ENCODE data around the gene PARL. TPM values are rescaled to one million over a fixed set of nuclear protein-coding genes. Genes with fewer than 3 reads are reported as not detected.
A peak's percentile ranks its signal among the peaks of the same experiment; 100 is the strongest.
"Not testable (repeated sequence)": the region's sequence is repeated elsewhere in the genome, so short reads cannot be mapped to it uniquely, and the experiment has no call there.

PARL gene
- total RNA-seq, 1 donor from 2014 or later = 29.6 TPM

DNA sequence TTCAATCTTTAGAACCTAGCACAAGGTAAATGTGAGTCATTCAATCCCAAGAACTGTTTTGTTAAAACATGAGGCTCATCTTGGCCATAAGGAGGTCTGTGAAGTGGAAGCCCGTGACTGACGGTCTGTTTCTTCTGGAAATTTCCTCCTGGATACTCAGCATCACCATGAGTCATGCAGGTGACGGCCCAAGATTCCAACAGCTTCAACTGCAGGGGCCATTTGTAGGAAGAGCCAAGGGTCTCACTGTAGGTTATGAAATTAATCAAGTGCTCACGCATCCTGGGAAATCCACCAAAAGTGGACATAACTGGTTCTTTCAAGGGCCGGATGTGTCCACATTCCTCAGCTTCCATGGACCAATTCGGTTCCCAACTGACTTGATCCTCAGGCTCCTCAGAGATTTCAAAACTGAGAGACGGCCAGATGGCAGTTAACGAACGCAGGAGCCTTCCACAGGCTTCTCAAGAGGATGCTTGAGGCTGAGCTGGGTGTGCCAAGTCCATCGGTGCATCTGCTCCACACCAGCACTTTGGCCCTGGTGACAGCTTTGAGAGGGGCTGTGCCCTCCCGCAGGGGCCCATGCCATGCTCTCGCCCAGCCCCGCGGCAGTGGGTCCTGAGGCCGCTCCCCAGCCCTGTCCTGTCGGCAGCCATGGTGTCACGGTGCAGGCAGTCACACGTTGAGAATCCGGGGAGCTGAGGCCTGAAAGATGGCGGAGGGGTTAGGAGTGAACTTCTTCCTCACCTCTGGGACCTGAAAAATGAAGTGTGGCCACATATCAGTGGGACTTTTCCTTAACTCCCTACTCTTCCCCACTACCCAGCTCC, 67.8 kb downstream of the PARL start:
- DNase-seq = no peak

DNA sequence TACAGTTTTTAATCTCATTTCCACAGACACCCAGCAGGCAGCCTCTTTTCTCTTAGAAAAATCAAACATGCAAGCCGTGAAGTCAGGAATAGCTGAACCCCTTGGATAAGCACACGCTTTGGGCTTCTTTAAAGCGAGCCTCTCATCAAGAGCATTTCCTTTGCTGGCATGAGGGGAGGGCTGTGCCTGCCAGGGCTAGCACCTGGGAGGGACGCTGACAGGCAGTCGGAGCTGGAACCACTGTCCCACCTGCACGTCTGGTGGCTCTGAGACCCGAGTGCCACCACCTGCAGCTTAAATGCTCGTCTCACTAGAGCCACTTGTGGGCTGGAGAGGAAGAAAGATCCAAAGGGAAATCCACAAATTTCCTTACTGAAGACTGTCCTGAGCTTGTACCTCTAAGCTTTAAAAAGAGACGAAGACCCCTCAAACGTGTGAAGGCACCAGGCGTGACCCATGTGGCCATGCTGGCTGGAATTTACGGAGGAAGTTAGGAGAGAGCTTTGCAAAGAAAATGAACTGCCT, 68.7 kb downstream of the PARL start:
- no peak for DNase-seq

DNA sequence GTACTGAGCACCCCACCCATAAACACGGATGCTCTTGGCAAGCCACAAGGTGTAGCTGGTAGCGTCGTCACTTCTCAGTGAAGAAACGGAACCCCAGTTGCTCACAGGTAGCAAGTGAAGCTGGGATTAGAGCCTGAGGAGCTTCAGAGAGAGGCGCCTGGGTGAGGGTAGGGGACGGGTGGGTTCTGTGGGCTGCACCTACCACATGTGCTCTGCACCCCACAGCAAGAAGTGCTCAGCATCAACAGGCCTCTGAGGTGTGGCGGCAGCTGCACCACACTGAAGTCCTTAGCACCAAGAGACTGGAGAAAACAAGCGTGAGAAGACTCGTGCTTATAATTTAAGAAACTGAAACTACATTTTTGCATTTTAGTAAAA, 69.1 kb downstream of the PARL start:
- no peak for DNase-seq

DNA sequence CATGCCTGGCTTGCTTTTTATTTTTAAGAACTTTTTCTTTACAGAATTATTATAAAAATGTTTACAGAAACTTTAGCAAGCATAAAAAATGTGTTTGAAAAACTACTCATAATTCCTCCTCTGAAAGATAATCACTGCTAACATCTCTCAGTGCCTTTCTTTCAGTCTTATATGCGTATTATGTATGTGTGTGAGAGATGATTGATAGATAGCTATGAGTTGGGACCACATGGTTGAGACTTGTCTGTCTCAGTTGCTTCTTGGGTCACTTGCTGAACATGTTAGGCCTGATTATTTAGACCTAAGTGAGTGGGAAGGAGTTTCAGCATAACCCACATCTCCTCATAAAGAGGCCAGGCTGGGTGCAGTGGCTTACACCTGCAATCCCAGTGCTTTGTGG, 70.4 kb downstream of the PARL start:
- no peak for DNase-seq

DNA sequence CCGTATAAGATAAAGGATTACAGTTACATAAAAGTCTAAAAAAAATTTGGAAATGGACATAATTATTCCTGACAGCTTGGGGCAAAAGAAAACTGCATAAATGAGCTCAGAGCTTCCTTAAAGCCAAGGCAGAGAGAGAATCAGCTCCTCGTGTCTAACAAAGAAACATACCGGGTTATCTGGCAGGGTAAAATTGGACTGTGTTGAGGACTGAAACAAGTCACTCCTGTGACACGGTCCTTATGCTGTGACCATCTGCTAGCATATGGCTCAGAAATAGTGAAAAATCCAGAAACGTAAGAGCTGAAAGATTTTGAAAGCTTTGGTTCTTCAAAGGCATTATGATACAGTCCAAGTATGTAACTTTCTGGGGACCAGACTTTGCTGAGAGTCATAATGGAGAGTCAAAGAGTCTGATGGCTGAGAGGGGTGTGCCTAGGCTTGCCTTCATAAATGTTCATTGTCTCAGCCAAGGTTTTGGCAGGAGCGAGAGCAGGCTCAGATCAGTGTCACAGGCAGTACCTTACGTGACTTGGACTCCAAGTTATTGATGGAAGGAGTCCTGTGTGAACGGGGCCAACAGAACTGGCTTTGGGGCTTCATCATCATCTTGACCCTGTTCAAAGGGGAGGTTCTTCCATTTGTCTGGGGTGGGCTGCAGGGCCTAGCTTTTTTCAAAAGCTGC, 71.8 kb downstream of the PARL start:
- DNase-seq = no peak

DNA sequence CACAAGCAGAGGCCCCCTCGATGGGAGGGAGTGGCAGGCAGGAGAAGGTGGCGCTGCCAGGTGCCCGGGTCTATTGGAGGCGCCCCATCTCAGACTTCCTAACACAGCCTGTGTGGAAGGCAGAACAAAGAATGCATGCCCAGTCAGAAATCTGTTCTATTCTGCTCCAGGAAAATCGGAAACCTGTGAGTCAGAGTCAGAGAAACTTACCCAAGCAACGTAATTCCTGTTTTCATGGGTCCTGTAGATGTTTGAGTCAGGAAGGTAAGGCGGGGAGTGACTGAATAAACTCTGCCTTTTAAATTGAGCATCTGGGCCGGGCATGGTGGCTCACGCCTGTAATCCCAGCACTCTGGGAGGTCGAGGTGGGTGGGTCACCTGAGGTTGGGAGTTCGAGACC, 73.0 kb downstream of the PARL start:
- peak; percentile 66 for DNase-seq

DNA sequence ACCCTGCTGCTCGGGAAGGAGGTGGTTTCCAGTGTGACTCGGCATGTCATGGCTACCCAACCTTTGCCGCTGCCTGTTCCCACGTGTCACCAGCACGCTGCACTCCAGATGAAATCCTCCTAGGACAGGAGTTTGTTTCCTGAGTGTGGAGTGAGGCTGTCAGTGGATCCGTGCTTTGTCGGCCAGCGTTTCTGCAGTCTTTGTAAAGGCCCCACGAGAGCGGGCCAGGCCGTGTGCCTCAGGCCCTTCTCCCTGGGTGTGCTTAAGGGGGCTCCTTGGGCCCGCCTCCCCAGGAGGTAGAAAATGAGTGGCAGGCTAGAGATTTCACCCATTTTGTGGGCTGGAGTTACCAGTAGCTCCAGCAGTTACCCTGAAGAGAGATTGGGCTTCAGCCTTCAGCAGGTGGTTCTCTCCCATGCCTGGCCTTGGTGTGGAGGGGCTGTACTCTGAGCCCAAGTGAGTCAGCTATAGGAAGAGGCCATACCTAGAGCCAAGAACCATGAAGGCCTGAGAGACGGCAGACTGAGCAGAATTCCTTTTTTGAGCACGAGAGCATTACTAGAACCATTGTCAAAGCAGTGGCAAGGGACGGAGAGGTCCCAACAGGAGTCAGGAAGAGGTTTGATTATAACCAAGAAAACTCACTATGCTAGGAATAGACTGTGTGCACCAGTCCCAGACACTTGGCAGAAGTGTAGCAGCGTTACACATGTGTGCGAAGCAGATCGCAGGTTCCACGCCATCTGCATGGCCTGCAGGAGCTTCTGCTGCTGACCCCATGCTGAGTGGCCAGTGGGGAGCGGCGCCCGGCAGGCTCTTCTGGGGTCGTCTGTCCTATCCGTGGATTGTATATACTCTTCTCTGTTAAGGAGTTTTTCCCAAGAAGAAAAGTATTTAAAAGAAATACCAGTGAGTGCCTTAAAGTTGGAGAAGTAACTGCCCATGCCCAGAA, 73.8 kb downstream of the PARL start:
- DNase-seq = no peak

DNA sequence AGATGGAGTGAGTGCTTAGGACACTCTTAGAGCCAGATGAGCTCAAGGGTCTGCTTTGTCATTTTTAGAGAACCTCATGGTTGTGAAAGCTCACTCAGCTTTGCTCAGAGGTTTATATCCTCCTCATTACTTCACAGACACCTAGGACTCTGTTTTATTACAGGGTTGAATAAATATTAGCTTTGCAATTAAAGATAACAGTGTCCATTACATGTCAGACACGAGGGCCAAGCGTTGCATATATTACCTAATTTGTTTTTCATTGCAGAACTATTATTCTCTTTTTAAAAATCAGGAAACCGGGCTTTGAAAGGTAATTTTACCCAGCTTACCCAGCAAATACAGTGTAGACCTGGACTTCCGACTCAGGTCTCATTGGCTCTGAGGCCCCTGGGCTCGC, 75.4 kb downstream of the PARL start:
- DNase-seq = no peak

DNA sequence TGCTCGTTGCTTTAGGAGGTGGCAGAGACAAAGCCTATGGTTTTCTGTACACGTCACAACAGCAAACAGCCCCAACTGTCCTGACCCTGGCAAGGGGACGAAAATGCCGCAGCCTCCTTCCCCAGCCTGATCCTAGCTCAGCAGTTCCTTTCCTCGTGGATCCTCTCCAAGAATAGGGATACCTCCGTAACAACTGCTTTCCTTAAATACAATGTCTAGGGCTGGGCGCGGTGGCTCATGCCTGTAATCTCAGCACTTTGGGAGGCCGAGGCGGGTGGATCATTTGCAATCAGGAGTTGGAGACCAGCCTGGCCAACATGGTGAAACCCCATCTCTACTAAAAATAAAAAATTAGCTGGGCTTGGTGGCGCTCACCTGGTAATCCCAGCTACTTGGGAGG, 76.3 kb downstream of the PARL start:
- no peak for DNase-seq

DNA sequence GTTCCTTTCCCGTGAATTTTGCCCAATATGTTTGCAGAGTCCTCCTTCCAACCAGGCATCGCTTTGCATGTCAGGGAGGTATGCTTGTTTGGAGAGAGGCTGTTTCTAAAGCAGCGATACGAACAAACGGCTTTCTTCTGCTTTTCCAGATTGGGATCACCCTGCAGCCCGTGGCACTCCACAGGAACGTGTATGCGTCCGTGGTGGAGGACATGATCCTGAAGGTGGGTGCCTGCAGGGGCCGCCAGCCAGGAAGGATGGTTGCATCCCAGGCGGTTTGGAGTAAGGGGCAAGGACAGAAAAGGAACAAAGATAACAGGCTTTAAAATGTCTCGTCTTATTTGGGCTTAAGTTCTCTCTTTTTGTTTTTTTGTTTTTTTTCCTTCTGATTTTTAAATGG, 76.8 kb downstream of the PARL start:
- no peak for DNase-seq

DNA sequence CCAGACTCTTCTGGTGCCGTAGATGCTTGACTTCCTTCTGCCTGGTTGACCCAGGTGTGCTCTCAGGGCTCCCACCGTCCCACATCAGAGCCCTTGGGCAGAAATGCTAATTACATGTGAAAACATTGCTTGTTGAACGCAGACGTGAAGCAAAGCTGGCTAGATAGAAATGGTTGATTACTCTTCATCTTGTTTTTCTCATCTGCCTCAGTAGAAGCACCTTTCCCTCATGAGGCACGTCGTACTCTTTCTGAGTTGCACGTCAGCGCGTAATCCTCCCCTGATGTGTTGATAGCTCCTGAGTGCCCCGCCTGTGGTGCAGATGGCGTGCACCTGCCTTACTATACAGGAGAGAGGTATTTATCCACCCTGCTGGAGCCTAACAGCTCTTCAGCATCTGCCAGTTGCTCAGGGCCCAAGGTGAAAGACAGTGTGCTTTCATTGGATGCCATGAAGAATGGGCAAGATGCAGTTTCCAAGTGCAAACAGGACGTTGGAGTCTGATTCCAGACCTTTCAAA, 77.4 kb downstream of the PARL start:
- no peak for DNase-seq

DNA sequence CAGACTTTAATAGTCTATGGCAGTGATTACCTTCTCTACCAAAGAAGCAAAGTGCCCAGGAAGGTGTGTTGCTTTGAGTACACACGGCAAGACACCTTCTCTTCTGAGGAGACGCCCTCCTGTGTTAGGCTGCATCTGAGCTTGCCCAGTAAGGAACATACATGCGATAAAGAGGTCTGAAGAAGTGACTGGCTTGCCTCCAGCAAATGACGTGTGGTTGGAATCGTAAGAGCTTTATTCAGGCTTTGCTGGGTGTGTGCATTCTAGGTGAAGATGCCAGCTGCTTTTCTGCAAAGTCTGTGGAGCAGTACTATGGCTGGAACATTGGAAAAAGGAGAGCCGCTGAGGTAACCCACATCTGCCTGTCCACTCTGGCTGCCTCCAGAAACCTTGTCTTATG, 81.7 kb downstream of the PARL start:
- DNase-seq = no peak

DNA sequence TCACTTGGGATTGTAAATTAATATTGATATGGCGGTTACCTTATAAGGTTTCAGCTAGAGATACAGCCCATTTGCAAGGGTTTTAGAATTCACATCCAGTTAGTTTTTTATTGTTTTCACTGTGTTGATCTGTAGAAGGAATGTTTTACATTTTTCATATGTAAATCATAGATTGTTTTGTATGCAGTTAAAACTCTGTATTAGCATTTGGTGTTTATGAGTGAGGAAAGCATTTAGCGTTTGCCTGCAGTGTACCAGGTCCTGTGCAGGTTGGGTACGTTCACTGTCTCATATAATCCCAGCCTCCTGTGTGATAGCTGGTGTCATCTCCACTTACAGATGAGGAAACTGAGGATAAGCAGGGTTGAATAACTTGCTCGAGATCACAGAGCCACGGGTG, 83.1 kb downstream of the PARL start:
- no peak for DNase-seq

DNA sequence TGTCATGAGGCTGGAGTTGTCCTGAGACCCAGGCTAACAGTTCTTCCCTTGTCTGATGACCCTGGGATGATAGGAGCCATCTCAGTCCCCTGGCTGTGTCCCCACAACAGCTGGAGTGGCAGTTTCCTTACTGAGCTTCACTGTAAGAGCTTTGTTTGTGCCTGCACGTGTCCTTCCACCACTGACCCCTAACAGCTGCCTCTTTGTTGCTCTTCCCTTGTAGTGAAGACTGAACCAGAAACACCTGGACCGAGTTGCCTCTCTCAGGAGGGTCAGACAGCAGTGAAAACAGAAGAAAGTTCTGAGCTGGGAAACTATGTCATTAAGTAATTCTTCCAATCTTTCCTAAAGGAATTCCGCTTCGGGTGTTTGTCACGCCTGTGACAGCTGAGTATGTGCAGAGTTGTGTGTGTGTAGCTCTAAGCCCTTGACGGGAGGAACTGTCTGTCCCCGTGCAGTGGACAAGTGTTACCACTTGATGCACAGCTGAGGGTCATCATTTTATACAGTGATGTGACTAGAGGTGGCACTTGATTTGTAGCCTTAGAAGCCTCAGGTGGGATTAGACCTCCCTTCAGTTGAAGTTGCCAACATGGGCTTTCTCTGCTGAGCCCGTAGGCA, 84.3 kb downstream of the PARL start:
- DNase-seq = no peak

DNA sequence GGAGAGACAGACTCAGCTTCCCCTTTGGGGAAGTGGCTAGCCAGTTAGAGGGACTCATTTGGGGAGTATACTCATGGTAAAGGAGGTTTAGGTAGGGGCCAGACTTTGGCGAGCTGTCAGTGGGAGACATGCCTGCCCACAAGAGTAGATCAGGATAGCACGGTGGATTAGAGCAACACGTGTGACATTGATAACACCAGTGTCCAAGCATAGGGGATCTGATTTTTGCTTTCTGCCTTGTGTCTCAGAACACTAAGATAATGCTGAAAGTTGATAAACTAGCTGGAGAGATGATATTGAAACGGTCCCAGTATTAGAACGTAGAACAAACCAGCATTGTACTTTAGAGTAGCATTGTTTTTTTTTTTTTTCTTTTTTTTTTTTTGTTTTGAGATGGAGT, 85.2 kb downstream of the PARL start:
- DNase-seq = no peak

DNA sequence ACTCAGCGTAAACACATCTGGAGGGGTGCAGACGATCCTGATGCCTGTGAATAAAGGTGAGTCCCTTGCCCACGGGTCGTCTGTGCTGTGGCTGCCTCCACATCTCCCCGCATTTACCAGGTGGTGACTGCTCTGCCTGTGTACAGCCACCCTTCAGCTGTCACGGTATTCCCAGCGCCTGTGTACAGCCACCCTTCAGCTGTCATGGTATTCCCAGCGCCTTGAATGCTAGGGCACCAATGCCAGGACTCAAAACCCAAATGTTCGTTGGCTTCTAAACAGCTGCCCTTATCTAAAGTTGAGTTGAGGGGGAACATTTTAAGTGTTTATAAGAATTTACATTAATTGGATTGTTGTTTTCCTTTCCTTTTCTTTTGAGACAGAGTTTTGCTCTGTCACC, 86.7 kb downstream of the PARL start:
- no peak for DNase-seq

DNA sequence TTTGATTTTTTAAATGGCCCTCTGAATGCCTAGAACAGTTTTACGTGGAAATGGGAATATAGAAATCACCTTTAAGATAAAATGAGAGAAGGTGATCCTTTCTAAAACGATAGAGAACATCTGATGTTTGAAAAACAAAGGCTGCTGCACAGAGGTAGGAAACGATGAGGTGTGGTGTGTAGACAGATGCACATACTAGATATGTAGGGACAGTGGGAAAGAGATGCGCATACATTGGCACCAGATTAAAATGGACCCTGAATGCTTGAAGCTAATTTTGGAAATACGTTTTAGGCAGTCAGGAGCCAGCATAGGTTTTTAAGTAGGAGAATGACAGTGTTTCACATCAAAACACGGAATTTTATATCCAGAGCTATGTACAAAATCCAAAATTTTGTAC, 88.3 kb downstream of the PARL start:
- DNase-seq = no peak

DNA sequence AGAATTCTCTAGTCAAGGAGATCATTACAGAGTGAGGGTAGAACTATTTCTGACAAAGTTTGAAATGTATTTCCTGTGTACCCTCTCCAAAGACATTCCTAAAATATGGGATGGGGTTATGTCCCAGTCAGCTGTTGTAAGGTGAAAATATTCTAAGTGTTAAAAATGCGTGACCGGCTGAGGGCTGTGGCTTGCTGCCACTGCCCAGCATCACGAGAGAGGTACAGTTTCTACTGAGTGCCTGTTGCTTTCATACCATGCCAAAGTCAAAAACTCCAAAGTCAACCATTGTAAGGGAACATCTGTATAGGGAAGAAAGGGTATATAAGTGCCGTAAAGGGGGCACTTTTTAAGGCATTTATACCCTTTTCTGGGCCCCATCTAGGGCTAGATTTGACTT, 90.2 kb downstream of the PARL start:
- DNase-seq = no peak

DNA sequence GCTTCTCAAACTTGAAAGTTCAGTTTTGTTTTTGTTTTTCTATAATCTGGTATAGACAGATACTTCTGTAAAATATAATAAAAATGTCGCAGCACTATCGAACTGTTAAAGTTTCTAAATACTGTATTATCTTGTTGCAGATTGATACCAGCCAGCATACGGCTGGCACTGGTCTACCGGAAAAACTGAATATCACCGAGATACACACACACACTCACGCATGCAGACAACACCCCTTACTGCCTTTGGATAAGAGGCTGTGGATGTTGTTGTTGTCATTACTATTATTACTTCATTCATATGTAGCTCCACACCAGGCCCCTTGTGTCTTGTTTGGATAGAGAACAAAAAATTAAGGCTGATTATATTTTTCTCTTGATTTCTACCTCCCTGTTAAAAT, 91.7 kb downstream of the PARL start:
- DNase-seq = no peak

DNA sequence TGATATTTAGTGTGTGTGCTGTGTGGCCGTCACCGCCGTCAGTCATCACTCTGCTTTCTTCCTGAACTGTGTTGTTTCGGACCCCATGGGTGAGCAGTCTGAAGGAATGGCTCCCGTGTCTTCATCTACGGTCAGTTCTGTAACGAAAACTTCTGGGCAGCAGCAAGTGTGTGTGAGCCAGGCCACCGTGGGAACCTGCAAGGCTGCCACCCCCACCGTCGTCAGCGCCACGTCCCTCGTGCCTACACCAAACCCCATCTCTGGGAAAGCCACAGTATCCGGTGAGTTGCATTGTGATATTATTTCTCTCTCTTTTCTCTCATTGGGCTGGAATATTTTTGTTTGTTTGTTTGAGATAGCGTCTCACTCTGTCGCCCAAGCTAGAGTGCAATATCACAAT, 94.0 kb downstream of the PARL start:
- DNase-seq = no peak

DNA sequence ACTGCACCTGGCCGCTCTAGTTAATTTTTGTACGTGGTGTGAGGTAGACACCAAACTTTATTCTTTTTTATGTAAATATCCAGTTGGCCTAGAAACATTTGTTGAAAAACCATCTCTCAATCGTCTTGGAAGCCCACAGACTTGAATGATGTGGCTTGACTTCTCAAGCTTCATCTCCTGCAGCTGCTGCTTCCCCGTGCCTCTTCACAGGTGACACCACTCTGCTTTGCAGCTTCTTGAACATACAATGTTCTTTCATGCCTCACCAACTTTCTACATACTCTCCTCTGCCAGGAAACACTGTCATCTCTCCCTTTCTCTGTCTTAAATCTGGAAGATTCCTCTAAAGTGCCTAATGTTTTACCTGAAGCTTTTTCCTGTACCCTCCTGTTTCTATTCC, 94.9 kb downstream of the PARL start:
- no peak for DNase-seq

DNA sequence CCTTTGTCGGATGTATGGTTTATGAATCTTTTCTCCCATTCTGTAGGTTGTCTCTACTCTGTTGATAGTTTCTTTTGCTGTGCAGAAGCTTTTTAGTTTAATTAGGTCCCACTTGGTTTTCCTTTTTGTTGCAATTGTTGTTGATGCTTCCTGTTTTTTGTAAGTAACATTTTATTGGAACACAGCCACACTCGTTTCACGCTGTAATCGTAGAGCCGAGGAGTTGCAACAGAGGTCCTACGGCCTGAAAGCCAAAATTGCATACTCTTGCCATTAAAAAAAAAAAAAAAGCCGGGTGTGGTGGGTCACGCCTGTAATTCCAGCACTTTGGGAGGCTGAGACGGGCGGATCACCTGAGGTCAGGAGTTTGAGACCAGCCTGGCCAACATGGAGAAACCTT, 100.2 kb downstream of the PARL start:
- DNase-seq = not testable (repeated sequence)
